Endothelial cell of umbilical vein (primary cell): ENCODE data around the gene BMPER. TPM values are rescaled to one million over a fixed set of nuclear protein-coding genes. Genes with fewer than 3 reads are reported as not detected.

Experiments used
- BruUV-seq: library from RNA; stranded (reverse); fragments of 400-500 nt; replicated peaks from 2 replicates; lab custom pipeline; 2021; lab: Mats Ljungman, UMichigan
- CTCF ChIA-PET: fragments of 300-600, 350-600 bp; sonication (Branson Sonifier 250); formaldehyde crosslinking; loops from one replicate; lab custom pipeline; 2021; ENCODE audit warnings: antibody characterized with exemption, inconsistent platforms; lab: Charles Lee
- POLR2A ChIA-PET: fragments of 300-600, 350-600 bp; sonication (Branson Sonifier 250); formaldehyde crosslinking; loops from one replicate; lab custom pipeline; 2021; ENCODE audit warnings: antibody characterized with exemption, inconsistent platforms; lab: Charles Lee
- DNase-seq: peaks from one replicate; pipeline ENCODE4 v3.0.0-alpha.2; 2011; ENCODE audit warnings: low read depth, low spot score
- FAIRE-seq: peaks from 2 replicates; lab custom pipeline; 2011; peaks lifted over from hg19 to GRCh38; lab: Jason Lieb, UNC
- H2AFZ ChIP-seq: 2 replicates; pipeline ENCODE4 v1.6.0; 2012; ENCODE audit warnings: low read depth, low read length, control low read depth, inconsistent platforms
- H3K27ac ChIP-seq: 2 replicates; pipeline ENCODE4 v1.5.1; 2011; ENCODE audit warnings: low read depth, mild to moderate bottlenecking, control low read depth, low read length, moderate library complexity; ENCODE audit not compliant: insufficient read depth
- H3K27me3 ChIP-seq, 2 experiments: 2 replicates each; pipeline versions ENCODE4 v1.6.0 to v1.6.1; 2011; ENCODE audit warnings: low read length in 2 of 2, mixed read lengths in 1 of 2; ENCODE audit not compliant: control insufficient read depth in 2 of 2, insufficient read depth in 2 of 2
- H3K36me3 ChIP-seq, 2 experiments: 2 replicates in 1 of 2; 3 replicates in 1 of 2; pipeline ENCODE4 v1.5.1; 2011; ENCODE audit warnings: low read length in 2 of 2, mild to moderate bottlenecking in 1 of 2, moderate library complexity in 1 of 2; ENCODE audit not compliant: control insufficient read depth in 2 of 2, insufficient read depth in 2 of 2; ENCODE audit errors: extremely low read depth in 1 of 2
- H3K4me1 ChIP-seq: 3 replicates; pipeline ENCODE4 v1.5.1; 2011; ENCODE audit warnings: mild to moderate bottlenecking, low read length; ENCODE audit not compliant: control insufficient read depth, insufficient read depth; ENCODE audit errors: extremely low read depth
- H3K4me2 ChIP-seq: 2 replicates; pipeline ENCODE4 v1.6.1; 2011; ENCODE audit warnings: low read length, control low read depth, mixed read lengths; ENCODE audit not compliant: insufficient read depth
- H3K4me3 ChIP-seq, 3 experiments: fragments of 200-600 bp in 1 of 3; sonication (generic), shearing (Covaris generic) in 1 of 3; replicated peaks in 1 of 3; 2 replicates each; pipeline ENCODE4 v1.5.1; 2011 to 2016; ENCODE audit warnings: control low read depth in 3 of 3, low read length in 3 of 3, mild to moderate bottlenecking in 2 of 3, inconsistent platforms in 1 of 3, low read depth in 1 of 3, moderate library complexity in 1 of 3; ENCODE audit not compliant: insufficient read depth in 1 of 3
- H3K79me2 ChIP-seq: 2 replicates; pipeline ENCODE4 v1.6.0; 2012; ENCODE audit warnings: low read length, inconsistent platforms; ENCODE audit not compliant: control insufficient read depth, insufficient read depth
- H3K9ac ChIP-seq: replicated peaks from 2 replicates; pipeline ENCODE3; 2011; ENCODE audit warnings: low read length, control low read depth; ENCODE audit not compliant: insufficient read depth; ENCODE audit errors: extremely low read depth
- H3K9me1 ChIP-seq: replicated peaks from 3 replicates; pipeline ENCODE4 v1.6.0; 2011; ENCODE audit warnings: mild to moderate bottlenecking, low read length; ENCODE audit not compliant: control insufficient read depth, insufficient read depth; ENCODE audit errors: extremely low read depth
- H3K9me3 ChIP-seq: replicated peaks from 2 replicates; pipeline ENCODE4 v1.5.1; 2012; ENCODE audit warnings: low read length, inconsistent platforms; ENCODE audit not compliant: control insufficient read depth, insufficient read depth
- H4K20me1 ChIP-seq: replicated peaks from 2 replicates; pipeline ENCODE3; 2011; ENCODE audit warnings: mild to moderate bottlenecking, low read length; ENCODE audit not compliant: control insufficient read depth, insufficient read depth; ENCODE audit errors: extremely low read depth
- EZH2 ChIP-seq: IDR thresholded peaks from 2 replicates; pipeline ENCODE4 v1.6.1; 2012; ENCODE audit warnings: borderline replicate concordance, low read depth, mild to moderate bottlenecking, moderate library complexity, low read length, inconsistent platforms; ENCODE audit not compliant: severe bottlenecking
- FOS ChIP-seq: IDR thresholded peaks from 2 replicates; pipeline ENCODE4 v1.6.1; 2011; ENCODE audit warnings: mild to moderate bottlenecking, low read length, moderate library complexity, borderline replicate concordance; ENCODE audit not compliant: insufficient read depth
- GATA2 ChIP-seq: IDR thresholded peaks from 2 replicates; pipeline ENCODE4 v1.7.0; 2011; ENCODE audit warnings: low read depth, mild to moderate bottlenecking, moderate library complexity, mixed read lengths, low read length; ENCODE audit not compliant: insufficient read length, insufficient read depth
- JUN ChIP-seq: IDR thresholded peaks from 2 replicates; pipeline ENCODE4 v1.6.1; 2011; ENCODE audit warnings: borderline replicate concordance, low read depth; ENCODE audit not compliant: insufficient read length, insufficient read depth
- MYC ChIP-seq: IDR thresholded peaks from one replicate; pipeline ENCODE4 v1.6.1; 2011; ENCODE audit warnings: mild to moderate bottlenecking, low read depth, low read length
- POLR2A ChIP-seq: IDR thresholded peaks from 2 replicates; pipeline ENCODE4 v1.6.1; 2012; ENCODE audit warnings: low read depth, mild to moderate bottlenecking, control low read depth, low read length
- POLR2AphosphoS5 ChIP-seq: IDR thresholded peaks from 2 replicates; pipeline ENCODE4 v1.6.1; 2012; ENCODE audit warnings: low read depth, mild to moderate bottlenecking, control low read depth, low read length, moderate library complexity; ENCODE audit not compliant: insufficient read depth
- dilution Hi-C: fragments of 300-500 bp; cut with MboI; formaldehyde crosslinking; loops from one replicate; pipeline ENCODE4 v1.15.0; 2019; ENCODE audit warnings: low sequenced_read_pairs; ENCODE audit not compliant: extremely low pct_ligation_motif_present
- intact Hi-C: fragments of 100-400 bp; cut with micrococcal nuclease; formaldehyde crosslinking; loops from one replicate; pipeline ENCODE4 v1.10.0; 2022
- polyA plus RNA-seq, 4 experiments: library from polyadenylated mRNA; depleted of rRNA in 3 of 4; stranded (reverse) in 3 of 4; unstranded in 1 of 4; fragments of >200 nt; gene quantifications; 2 replicates each; pipeline versions ENCODE4 v1.2.1 to v1.2.3, GENCODE V29; 2011 to 2012; ENCODE audit warnings: missing spikeins in 1 of 4
- total RNA-seq: library from RNA; stranded (reverse); gene quantifications from 2 replicates; pipeline ENCODE4 v1.2.3, GENCODE V29; 2021
- TF ChIP-seq, protein P1 (sequence below), 2 donors: IDR thresholded peaks; 1 replicate in 1 of 2; 2 replicates in 1 of 2; pipeline ENCODE4 v1.5.1; 2011; ENCODE audit warnings: low read length in 2 of 2, mild to moderate bottlenecking in 2 of 2, moderate library complexity in 2 of 2, control low read depth in 1 of 2, inconsistent platforms in 1 of 2, low read depth in 1 of 2; ENCODE audit not compliant: insufficient read depth in 1 of 2; ENCODE audit errors: extremely low read depth in 1 of 2
- TF ChIP-seq, protein P2 (sequence below): IDR thresholded peaks from 2 replicates; pipeline ENCODE4 v1.6.1; 2011; ENCODE audit not compliant: insufficient read depth, insufficient read length

The BMPER gene
- total and polyA plus RNA-seq, 2 donors (not counting 3 experiments of a cell fraction or from before 2014, with no cell fraction given) = 0.10 to 0.13 TPM

DNA sequence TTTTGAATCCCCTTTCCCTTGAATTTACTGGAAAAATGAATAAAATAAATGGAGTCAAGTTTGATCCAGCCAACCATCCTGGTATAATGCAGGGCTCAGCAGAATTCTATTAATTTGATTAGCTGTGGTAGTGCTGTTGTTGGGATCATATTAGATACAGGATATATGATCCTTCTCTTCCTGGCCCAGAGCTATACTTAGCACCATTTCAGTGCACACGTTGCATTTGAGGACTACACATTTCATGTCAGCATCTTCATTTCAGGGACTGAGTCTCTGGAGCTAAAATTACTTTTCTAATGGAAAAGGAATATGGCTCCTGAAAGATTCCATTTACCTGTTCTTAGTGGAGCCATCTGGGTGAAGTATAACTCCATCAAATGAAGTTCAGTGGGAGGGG lies 240.3 kb downstream of the BMPER start:
- POLR2A ChIA-PET = no interaction called here
- no peak overlapping the region for H3K4me3 ChIP-seq
- no TSS peak for BruUV-seq
- no peaks in the 10 kb centered on the region for H3K9me3 ChIP-seq
- intact Hi-C loops (no loop called here), dilution Hi-C loops (no loop called here)
- no peaks in the 10 kb centered on the region for H3K36me3 ChIP-seq
- no peaks in the 10 kb centered on the region for H4K20me1 ChIP-seq
- TF ChIP-seq FOS = no peak
- TF ChIP-seq, protein P1, sequence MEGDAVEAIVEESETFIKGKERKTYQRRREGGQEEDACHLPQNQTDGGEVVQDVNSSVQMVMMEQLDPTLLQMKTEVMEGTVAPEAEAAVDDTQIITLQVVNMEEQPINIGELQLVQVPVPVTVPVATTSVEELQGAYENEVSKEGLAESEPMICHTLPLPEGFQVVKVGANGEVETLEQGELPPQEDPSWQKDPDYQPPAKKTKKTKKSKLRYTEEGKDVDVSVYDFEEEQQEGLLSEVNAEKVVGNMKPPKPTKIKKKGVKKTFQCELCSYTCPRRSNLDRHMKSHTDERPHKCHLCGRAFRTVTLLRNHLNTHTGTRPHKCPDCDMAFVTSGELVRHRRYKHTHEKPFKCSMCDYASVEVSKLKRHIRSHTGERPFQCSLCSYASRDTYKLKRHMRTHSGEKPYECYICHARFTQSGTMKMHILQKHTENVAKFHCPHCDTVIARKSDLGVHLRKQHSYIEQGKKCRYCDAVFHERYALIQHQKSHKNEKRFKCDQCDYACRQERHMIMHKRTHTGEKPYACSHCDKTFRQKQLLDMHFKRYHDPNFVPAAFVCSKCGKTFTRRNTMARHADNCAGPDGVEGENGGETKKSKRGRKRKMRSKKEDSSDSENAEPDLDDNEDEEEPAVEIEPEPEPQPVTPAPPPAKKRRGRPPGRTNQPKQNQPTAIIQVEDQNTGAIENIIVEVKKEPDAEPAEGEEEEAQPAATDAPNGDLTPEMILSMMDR (IDR thresholded peaks at IDR 0.05; ENCODE audit: extremely low read depth in 1 of 2, insufficient read depth in 1 of 2, low read depth in 1 of 2, low read length in 2 of 2) = no peak
- TF ChIP-seq, protein P2, sequence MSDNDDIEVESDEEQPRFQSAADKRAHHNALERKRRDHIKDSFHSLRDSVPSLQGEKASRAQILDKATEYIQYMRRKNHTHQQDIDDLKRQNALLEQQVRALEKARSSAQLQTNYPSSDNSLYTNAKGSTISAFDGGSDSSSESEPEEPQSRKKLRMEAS = no peak
- TF ChIP-seq JUN = no peak
- no peak for TF ChIP-seq POLR2A
- TF ChIP-seq MYC = no peak
- no peak for TF ChIP-seq EZH2
- TF ChIP-seq POLR2AphosphoS5 = no peak
- TF ChIP-seq GATA2 = no peak
- H3K27ac ChIP-seq = no peak overlapping the region
- H3K79me2 ChIP-seq = no peaks in the 10 kb centered on the region
- no peak overlapping the region for H3K9ac ChIP-seq
- H3K27me3 ChIP-seq = no peaks in the 10 kb centered on the region
- DNase-seq (no peak), FAIRE-seq (no peak)
- H3K4me2 ChIP-seq = no peak overlapping the region
- H2AFZ ChIP-seq = no peak overlapping the region
- H3K9me1 ChIP-seq = no peaks in the 10 kb centered on the region
- H3K4me1 ChIP-seq = no peaks in the 10 kb centered on the region
- CTCF ChIA-PET = interaction anchor here (1.0 to 1.4 kb wide), 2 partner anchors 11 kb away, joined by 3 to 6 read pairs; no protein-coding TSS in a partner anchor
